RPMI8226 (cell line): ENCODE data around the gene ELMOD1.
A peak's percentile ranks its signal among the peaks of the same experiment; 100 is the strongest.

ENCODE experiments used
- DNase-seq: peaks from one replicate; pipeline ENCODE4 v3.0.0-alpha.2; 2015

The ELMOD1 gene

DNA sequence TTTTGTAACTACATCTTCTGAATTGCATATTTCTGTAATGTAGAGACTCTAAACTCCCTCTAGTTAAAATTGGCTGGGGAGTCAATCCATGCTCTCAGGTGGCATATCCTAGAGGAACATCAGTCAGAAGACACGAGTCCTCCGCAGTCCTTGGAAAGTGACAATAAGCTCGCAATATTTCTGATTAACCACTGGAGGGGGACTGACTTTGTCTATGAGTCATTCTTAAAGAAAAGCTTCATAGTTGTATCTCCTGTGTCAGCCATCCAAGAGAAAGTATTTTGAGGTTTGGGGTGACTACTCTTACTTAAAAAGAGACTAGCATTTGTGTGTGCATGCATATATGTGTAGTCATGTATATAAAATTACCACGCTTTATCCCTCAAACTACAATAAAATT is 60.7 kb downstream of the ELMOD1 start:
- DNase-seq = no peak

GRCh38 chr11:107653076-107653475 is 62.1 kb downstream of the ELMOD1 start:
- DNase-seq = no peak

- no peak for DNase-seq
Measured at GRCh38 chr11:107655602-107656001, 64.7 kb downstream of the ELMOD1 start.

DNA sequence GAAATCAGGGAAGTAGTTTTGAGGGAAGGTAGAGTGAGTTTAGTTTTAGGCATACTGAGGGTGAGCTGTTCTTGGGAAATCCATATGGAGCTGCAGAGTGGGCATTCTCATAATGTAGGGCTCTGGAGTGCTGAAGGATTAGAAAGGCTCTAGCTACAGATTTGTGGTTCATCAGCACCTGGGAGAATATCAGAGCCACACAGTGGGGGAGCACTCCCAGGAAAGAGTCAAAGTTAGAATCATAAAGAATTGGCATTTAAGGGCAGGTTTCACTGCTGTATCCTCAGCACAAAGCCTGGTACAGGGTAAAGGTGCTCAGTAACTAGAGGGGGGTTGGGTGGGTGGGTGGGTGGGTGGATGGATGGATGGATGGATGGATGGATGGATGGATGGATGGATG is 68.4 kb downstream of the ELMOD1 start:
- DNase-seq = no peak

DNA sequence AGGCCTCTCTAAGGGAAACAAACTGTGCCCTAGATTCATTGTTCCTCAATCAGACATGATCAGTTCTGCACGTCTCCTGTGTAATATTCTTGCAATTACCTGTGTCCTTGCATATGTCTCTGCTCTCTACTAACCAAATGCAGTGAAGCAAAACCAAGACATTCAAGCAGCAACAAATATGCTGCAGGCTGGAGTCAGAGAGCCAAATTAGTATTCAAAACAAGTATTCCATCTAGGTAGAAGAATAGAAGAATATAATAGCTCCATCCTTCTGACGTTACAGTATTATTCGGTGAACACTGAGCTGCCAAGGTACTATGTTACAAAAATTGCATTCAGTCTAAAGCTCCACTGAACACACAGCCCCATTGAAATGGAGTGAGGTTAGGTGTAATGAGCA is 69.1 kb downstream of the ELMOD1 start:
- no peak for DNase-seq

DNA sequence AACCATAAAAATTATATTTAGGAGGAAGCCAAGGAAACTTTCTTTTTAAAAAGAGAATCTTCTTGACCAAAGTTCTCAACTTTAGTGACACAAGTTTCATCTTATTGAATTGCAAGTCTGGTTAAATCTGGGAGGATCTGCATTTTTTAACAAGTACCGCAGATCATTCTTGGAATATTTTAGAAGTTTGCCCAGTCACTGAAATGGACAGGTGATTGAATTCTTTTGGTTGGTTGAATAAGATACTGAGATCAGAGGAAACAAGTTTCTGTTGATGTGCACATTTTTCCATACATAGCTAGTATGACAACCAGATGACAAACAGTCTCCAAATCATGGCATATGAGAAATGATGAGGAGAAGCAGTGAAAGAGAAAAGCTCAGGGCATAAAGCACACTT is 70.7 kb downstream of the ELMOD1 start:
- DNase-seq = no peak

DNA sequence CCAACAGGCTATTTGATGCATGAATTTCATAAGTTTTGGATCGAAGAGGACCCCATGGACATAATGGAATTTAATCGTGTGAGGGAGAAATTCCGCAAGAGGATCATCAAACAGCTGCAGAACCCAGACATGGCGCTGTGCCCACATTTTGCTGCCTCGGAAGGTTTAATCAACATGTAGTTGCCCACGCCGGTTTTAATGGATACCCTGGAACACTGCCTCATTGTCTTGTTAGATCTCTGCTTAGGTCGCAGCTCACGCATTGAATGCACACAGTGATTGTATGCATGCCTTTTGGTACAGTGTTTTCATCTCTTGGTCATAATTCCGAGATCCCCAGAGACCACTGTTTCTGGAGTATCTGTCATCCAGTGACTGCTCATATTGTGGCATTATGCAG is 74.1 kb downstream of the ELMOD1 start:
- no peak for DNase-seq

DNA sequence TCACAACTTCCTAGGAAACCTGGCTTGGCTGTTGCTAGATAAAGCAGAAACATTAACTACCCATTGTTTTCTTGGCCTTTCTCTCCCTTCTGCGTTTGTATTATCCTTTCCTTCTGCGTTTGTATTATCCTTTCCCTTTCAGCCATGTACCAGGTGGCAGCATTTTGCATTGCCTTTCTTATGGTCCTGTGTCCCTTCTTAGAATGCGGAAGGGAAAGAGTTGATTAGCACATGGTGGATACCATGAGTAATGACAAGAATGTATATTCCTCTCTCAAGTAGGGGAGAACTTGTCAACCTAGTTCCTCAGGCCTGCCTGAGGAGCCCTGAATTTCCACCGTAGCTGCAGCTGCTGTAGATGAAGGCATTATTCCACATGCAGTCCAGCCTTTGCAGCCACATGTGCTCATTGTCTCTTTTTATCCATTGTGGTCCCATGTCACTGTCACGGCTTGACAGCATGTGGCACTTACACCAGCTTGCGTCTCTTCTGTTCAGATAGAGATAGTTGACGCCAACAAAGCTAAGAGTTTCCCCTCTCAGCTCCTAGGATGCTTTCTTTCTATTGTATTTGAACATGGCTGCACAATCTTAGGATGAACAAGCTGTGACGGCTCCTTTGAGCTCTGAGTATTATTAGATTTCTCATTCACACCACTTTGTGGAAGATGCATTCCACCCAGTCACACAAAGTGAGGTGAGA is 76.1 kb downstream of the ELMOD1 start:
- no peak for DNase-seq

- no peak for DNase-seq
Measured at GRCh38 chr11:107669191-107669740, 78.3 kb downstream of the ELMOD1 start.

DNA sequence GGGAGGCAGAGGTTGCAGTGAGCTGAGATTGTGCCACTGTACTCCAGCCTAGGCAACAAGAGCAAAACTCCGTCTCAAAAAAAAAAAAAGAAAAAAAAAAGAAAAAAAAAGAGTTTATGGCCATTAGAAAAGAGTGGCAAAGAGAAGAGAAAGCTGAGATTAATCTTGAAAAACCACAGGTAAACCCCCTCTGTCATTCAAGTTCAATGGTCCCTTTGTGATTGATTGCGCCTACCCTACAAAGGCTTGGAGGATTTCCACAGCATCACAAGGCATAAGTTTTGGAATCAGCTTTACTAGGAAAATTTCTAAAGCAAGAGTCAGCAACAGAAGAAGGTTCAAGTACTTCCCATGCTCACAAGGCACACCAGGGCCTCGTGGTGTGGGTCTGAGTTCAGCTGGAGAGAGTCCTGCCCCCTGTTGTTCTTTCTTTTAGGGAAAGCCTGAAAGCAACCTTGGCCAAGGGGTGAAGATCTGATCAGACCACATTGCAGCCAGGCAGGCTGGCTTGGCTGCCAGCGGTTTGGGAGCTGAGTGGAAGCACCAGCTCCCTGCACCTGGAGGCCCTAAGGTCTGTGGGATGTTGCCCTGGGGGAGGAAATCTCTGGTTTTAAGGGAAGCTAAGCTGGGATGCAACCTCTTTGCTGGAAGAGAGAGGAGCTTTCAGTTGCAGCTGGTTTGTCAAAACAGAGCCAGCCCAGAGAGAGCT is 79.1 kb downstream of the ELMOD1 start:
- no peak for DNase-seq

GRCh38 chr11:107675902-107676301 is 85.0 kb downstream of the ELMOD1 start:
- no peak for DNase-seq

- no peak for DNase-seq
Measured at GRCh38 chr11:107676336-107677057, 85.5 kb downstream of the ELMOD1 start.

- no peak for DNase-seq
Measured at GRCh38 chr11:107677924-107678631, 87.1 kb downstream of the ELMOD1 start.

DNA sequence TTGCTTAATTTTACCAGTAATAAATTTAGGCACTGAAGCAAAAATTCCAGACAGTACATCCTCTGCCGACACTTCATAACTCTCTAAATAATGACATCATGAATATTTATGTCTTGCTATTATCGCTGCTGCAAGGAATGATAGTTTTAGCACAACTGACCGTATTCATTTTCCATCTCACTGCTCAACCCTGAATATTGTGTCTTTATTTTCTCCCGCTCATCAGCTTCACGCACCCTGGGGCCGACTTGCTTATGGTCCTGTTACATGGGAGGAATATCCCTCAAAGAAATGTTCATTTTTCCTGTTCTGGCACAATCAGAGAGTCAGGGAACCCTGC is 87.7 kb downstream of the ELMOD1 start:
- DNase-seq = no peak

DNA sequence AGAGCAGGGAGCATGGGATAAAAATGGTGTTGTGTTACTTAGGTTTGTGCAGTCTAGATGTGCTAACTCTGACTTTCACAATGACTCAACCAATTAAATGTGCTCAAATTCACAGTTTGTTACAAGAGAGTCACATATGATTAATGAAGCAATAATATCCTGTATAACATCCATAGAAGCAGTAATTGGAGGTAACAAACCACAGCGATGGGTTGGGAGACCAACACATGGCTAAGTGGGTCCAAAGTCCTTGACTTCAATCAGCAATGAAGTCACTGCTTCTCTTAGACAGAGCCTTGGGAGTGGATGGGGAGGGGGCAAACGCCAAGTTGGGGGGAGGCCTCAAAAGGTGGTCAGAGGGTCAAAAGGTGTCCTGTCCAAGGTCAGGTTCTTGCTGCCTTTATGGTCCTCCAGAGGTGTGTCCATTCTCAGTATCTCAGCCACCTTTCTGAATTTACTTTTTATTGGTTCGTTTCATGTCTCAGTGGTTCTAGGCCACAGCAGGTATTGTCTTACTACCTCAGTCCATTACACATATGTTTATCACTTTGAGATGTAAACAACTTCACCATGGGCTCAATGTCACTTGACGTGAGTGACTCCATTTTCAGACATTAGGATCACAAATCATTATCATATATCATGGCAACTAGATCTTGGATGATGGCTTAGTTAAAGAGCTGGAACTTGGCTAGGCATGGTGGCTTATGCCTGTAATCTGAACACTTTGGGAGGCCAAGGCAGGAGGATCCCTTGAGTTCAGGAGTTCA is 88.5 kb downstream of the ELMOD1 start:
- DNase-seq = no peak

DNA sequence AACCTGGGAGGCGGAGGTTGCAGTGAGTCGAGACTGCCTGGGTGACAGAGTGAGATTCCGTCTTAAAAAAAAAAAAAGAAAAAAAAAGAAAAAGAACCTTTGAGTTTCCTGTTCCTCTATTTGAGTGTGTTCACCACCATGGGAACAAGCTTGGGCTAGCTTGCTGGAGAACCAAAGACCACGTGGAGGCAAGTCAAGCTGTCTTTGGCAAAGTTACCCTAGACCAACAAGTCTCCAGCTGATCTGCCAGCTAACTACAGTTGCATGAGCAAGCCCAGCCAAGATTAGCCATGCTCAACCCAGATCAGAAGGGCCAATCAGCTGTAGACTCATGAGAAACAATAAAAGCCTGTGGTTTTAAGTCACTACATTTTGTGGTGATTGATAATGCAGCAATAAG is 91.2 kb downstream of the ELMOD1 start:
- no peak for DNase-seq

DNA sequence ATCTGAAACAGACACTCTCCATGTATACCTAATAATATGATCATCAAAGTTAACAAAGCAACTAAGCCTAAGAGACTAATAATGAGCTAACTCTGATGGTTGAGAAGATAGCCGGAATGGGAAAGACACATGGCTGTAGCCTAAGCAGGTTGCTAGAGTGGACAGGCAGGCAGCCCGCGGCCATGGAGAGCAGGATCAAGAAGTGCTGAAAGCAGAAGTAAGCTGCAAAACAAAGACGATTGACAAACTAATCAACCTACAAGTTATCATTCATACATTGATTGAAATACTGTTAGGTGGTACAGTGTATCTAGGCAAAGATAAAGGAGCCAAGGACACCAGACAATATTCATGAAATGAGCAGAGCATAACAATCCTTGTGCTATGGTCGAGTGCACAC is 91.6 kb downstream of the ELMOD1 start:
- no peak for DNase-seq

DNA sequence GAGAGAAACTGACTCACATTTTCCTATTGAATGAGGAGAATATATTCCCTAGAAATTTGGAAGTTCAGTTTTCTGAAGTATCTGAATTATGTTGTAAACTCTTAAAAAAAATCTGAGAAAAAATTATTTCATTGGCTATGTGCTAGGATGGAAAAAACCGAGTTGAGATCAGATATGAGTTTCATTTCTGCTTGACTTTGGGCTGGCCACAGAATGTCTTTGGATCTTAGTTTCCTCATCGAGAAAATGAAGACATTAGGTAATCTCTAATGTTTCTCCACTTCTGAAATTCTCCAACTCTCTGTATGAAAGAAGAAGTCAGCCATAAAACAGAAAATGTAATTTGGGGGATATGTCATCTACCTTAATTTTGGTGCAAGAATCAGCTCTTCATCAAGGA is 92.1 kb downstream of the ELMOD1 start:
- DNase-seq = no peak

DNA sequence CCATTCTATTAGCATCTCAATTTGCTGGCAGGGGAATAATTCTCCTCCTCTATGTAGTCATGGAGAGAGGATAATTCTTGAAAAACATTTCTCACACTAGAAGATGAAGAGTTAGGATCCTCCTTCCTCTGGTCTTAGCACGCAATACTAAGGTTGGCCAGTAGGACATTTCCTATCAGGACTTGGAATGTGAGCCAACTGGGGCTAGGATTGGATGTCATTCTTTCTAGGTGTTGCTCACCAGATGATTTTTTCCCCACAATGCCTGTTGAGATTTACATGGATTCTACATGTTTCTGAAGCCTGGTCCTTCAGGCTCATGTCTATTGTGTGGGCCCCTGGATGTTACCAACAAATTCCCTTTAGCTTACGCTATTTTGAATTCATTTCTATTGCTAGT is 92.9 kb downstream of the ELMOD1 start:
- no peak for DNase-seq

DNA sequence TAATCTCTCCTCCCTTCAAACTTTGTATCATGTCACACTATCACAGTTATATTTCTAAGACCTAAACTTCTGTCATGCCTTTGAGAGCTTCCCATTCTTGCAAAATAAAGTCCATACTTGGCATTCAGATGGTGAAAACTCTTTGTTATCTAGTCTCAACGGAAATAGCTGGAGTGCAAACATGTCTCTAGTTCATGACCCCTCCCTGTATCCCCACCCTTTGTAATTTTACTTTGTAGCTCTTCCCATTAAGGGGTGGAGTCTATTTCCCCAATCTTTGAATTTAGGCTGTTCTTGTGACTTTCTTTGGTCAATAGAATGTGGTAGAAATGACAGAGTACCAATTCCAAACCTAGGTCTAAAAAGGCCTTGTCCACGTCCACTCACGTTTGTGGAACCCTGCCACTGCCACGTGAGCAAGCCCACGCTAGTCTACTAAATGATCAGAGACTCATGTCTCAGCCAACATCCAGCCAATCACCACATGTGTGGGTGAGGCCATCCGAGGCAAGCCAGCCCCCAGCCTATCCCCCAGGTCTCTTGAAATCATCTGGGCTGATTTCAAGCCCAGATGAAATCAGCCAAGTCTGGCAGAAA is 97.5 kb downstream of the ELMOD1 start:
- no peak for DNase-seq

DNA sequence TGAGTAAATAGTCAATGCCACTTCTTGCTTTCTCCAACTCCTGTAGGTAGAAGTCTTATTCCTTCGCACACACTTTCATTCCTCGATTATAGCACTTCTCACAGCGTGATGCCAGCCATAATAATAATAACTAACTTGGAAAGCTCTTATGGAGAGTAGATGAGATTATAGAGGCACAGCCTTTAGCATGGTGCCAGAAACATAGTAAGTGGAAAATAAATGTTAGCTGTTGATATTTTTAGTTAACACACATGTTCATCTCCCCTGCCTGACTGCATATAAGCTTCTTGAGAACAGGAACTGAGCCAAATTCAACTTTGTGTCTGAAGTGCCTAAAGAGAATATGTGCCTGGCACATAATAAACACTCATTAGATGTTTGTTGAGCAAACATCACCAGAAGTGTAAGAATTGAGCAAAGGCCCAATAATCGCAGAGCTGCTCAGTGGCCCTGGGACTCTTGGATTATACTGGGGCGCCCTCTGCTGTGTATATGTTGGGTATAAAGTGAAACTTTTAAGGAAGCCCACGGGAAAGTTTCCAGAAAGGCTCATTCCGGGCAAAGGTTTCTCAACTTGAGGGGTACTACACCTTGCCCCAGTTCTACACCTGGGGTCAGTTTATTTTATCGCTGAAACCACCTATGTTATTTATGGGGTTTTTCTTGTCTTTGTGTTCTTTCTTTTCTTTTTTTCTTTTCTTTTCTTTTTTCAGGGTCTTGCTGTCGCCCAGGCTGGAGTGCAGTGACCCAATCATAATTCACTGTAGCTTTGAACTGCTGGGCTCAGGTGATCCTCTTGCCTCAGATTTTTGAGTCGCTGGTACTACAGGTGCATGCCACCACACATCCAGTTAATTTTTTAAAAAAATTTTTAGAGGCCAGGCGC is 98.6 kb downstream of the ELMOD1 start:
- peak; percentile 79 for DNase-seq
